Mammary epithelial cell (primary cell): ENCODE measurements around the gene ATP1A2.

Source experiments
- CTCF ChIP-seq, 2 donors: IDR thresholded peaks in 1 of 2; conservative IDR thresholded peaks in 1 of 2; 2 replicates each; pipeline ENCODE4 v1.5.1; 2011 to 2012; ENCODE audit warnings: inconsistent platforms in 2 of 2, low read length in 2 of 2, mild to moderate bottlenecking in 2 of 2, control low read depth in 1 of 2, low read depth in 1 of 2; ENCODE audit not compliant: insufficient read depth in 1 of 2; ENCODE audit errors: extremely low read depth in 1 of 2
- EZH2 ChIP-seq: IDR thresholded peaks from 2 replicates; pipeline ENCODE4 v1.6.1; 2012; ENCODE audit warnings: low read length, inconsistent platforms, borderline replicate concordance

GRCh38 chr1:160162931-160163330 is 47.4 kb downstream of the ATP1A2 start:
- TF ChIP-seq CTCF (conservative IDR thresholded peaks at IDR 0.05 in 1 of 2, IDR thresholded peaks at IDR 0.05 in 1 of 2; ENCODE audit: extremely low read depth in 1 of 2, insufficient read depth in 1 of 2, low read depth in 1 of 2, low read length in 2 of 2), result no peak
- TF ChIP-seq EZH2, result no peak
